IMR-90 (cell line): ENCODE measurements around the gene GSG1L. TPM values are rescaled to one million over a fixed set of nuclear protein-coding genes. Genes with fewer than 3 reads are reported as not detected.

Experiments
- ATAC-seq: fragments of 200-7000 bp; cut with Tn5 transposase; 2 replicates; pipeline ENCODE4 v1.9.1; 2020; ENCODE audit warnings: low read depth, mild to moderate bottlenecking, moderate library complexity
- BruUV-seq: library from RNA; stranded (reverse); fragments of 400-500 nt; replicated peaks from 2 replicates; lab custom pipeline; 2021; lab: Mats Ljungman, UMichigan
- CTCF ChIA-PET: fragments of 300-600 bp; formaldehyde crosslinking; extraction: SDS; loops from one replicate; lab custom pipeline; 2021; ENCODE audit warnings: antibody characterized with exemption; lab: Yijun Ruan, JAX
- POLR2A ChIA-PET: fragments of 300-600 bp; sonication (Branson Sonifier 250); formaldehyde crosslinking; loops from one replicate; lab custom pipeline; 2022; ENCODE audit warnings: antibody characterized with exemption; ENCODE audit not compliant: unreplicated experiment; lab: Charles Lee
- DNase-seq: peaks from one replicate; pipeline ENCODE4 v3.0.0; 2013
- H2AFZ ChIP-seq: replicated peaks from 2 replicates; pipeline ENCODE3; 2013; ENCODE audit warnings: low read length, mild to moderate bottlenecking; ENCODE audit not compliant: poor library complexity
- H2AK5ac ChIP-seq: 2 replicates; pipeline ENCODE4 v1.6.1; 2013; ENCODE audit warnings: low read depth, low read length, inconsistent platforms
- H2AK9ac ChIP-seq: replicated peaks from 2 replicates; pipeline ENCODE3; 2013; ENCODE audit warnings: mild to moderate bottlenecking, low read depth, low read length, moderate library complexity; ENCODE audit not compliant: poor library complexity
- H2BK120ac ChIP-seq: 2 replicates; pipeline ENCODE4 v1.6.1; 2013; ENCODE audit warnings: low read depth, low read length, inconsistent platforms
- H2BK15ac ChIP-seq: 3 replicates; pipeline ENCODE4 v1.6.1; 2013; ENCODE audit warnings: low read depth, low read length, inconsistent platforms
- H2BK20ac ChIP-seq: 2 replicates; pipeline ENCODE4 v1.6.1; 2013; ENCODE audit warnings: low read depth, mild to moderate bottlenecking, inconsistent platforms, low read length, moderate library complexity
- H2BK5ac ChIP-seq: 2 replicates; pipeline ENCODE4 v1.6.1; 2013; ENCODE audit warnings: mild to moderate bottlenecking, low read depth, low read length, inconsistent platforms; ENCODE audit not compliant: poor library complexity, severe bottlenecking
- H3K14ac ChIP-seq: replicated peaks from 2 replicates; pipeline ENCODE4 v1.6.1; 2013; ENCODE audit warnings: low read depth, low read length, inconsistent platforms
- H3K18ac ChIP-seq: 2 replicates; pipeline ENCODE4 v1.6.1; 2013; ENCODE audit warnings: low read depth, low read length, control low read depth
- H3K23ac ChIP-seq: 2 replicates; pipeline ENCODE4 v1.6.1; 2013; ENCODE audit warnings: low read depth, low read length, inconsistent platforms
- H3K27ac ChIP-seq: 2 replicates; pipeline ENCODE4 v1.5.1; 2013; ENCODE audit warnings: mild to moderate bottlenecking, control low read depth, low read length; ENCODE audit not compliant: insufficient read depth
- H3K27me3 ChIP-seq: 2 replicates; pipeline ENCODE4 v1.6.1; 2013; ENCODE audit warnings: low read length; ENCODE audit not compliant: control insufficient read depth, insufficient read depth
- H3K36me3 ChIP-seq: 2 replicates; pipeline ENCODE4 v1.6.1; 2013; ENCODE audit warnings: low read length, mixed read lengths; ENCODE audit not compliant: control insufficient read depth, insufficient read depth
- H3K4ac ChIP-seq: 2 replicates; pipeline ENCODE4 v1.6.1; 2013; ENCODE audit warnings: low read depth, low read length, inconsistent platforms
- H3K4me1 ChIP-seq: 2 replicates; pipeline ENCODE4 v1.6.1; 2013; ENCODE audit warnings: low read length, mixed read lengths; ENCODE audit not compliant: control insufficient read depth, insufficient read depth
- H3K4me2 ChIP-seq: 2 replicates; pipeline ENCODE4 v1.6.1; 2013; ENCODE audit warnings: low read depth, mild to moderate bottlenecking, control low read depth, low read length, moderate library complexity
- H3K4me3 ChIP-seq: 2 replicates; pipeline ENCODE4 v1.5.1; 2013; ENCODE audit warnings: low read depth, mild to moderate bottlenecking, control low read depth, low read length, moderate library complexity; ENCODE audit not compliant: insufficient read depth
- H3K56ac ChIP-seq: 2 replicates; pipeline ENCODE4 v1.6.1; 2013; ENCODE audit warnings: low read length, inconsistent platforms; ENCODE audit not compliant: insufficient read depth; ENCODE audit errors: extremely low read depth
- H3K79me1 ChIP-seq, 2 experiments: 2 replicates each; pipeline ENCODE4 v1.6.1; 2013; ENCODE audit warnings: low read length in 2 of 2, inconsistent platforms in 1 of 2, low read depth in 1 of 2
- H3K9ac ChIP-seq: 2 replicates; pipeline ENCODE4 v1.6.1; 2013; ENCODE audit warnings: low read depth, low read length, control low read depth
- H3K9me1 ChIP-seq: 2 replicates; pipeline ENCODE4 v1.6.1; 2013; ENCODE audit warnings: low read length, inconsistent platforms; ENCODE audit not compliant: insufficient read depth
- H3K9me3 ChIP-seq: 2 replicates; pipeline ENCODE4 v1.6.1; 2013; ENCODE audit warnings: low read length; ENCODE audit not compliant: control insufficient read depth, insufficient read depth
- H4K20me1 ChIP-seq: 2 replicates; pipeline ENCODE4 v1.6.1; 2013; ENCODE audit warnings: low read length, inconsistent platforms; ENCODE audit not compliant: insufficient read depth
- H4K5ac ChIP-seq: 2 replicates; pipeline ENCODE4 v1.6.1; 2013; ENCODE audit warnings: mild to moderate bottlenecking, low read depth, low read length, control low read depth
- H4K8ac ChIP-seq, 2 experiments: 2 replicates each; pipeline ENCODE4 v1.6.1; 2013; ENCODE audit warnings: low read depth in 2 of 2, low read length in 2 of 2, control low read depth in 1 of 2, inconsistent platforms in 1 of 2
- H4K91ac ChIP-seq: 2 replicates; pipeline ENCODE4 v1.6.1; 2013; ENCODE audit warnings: low read depth, low read length, inconsistent platforms; ENCODE audit not compliant: insufficient read depth
- CEBPB ChIP-seq: IDR thresholded peaks from 2 replicates; pipeline ENCODE4 v1.6.1; 2012; ENCODE audit warnings: low read depth, low read length, improper control_type of control experiment
- CHD1 ChIP-seq: IDR thresholded peaks from 2 replicates; pipeline ENCODE4 v1.6.1; 2012; ENCODE audit warnings: low read depth, low read length, improper control_type of control experiment
- FOS ChIP-seq: fragments of 150-350 bp; IDR thresholded peaks from 2 replicates; pipeline ENCODE4 v1.6.1; 2016; ENCODE audit warnings: low read depth, low read length
- MXI1 ChIP-seq: IDR thresholded peaks from 2 replicates; pipeline ENCODE4 v1.6.1; 2012; ENCODE audit warnings: low read depth, mild to moderate bottlenecking, low read length, moderate library complexity, borderline replicate concordance
- NFE2L2 ChIP-seq: fragments of 150-350 bp; IDR thresholded peaks from 2 replicates; pipeline ENCODE4 v1.6.1; 2016; ENCODE audit warnings: low read depth, mild to moderate bottlenecking, low read length
- POLR2A ChIP-seq: IDR thresholded peaks from 2 replicates; pipeline ENCODE4 v1.6.1; 2012; ENCODE audit warnings: mild to moderate bottlenecking, low read depth, low read length
- RAD21 ChIP-seq: IDR thresholded peaks from 2 replicates; pipeline ENCODE4 v1.6.1; 2012; ENCODE audit warnings: low read length, improper control_type of control experiment
- SMC3 ChIP-seq: fragments of 150-350 bp; IDR thresholded peaks from 2 replicates; pipeline ENCODE4 v1.6.1; 2016; ENCODE audit warnings: low read depth, mild to moderate bottlenecking, antibody characterized with exemption, low read length, moderate library complexity
- WGBS, 2 experiments: methylation state at CpG; one replicate each; pipeline versions ENCODE4 v1.1.5 to v1.1.7; 2013; ENCODE audit warnings: missing lambda C conversion rate in 2 of 2; ENCODE audit not compliant: insufficient read length in 1 of 2; ENCODE audit errors: extremely low coverage in 2 of 2; 5-methylcytosine and 5-hydroxymethylcytosine counted together
- dilution Hi-C: fragments of 300-500 bp; cut with HindIII; formaldehyde crosslinking; loops from one replicate; pipeline ENCODE4 v1.14.3; 2018; ENCODE audit warnings: low sequenced_read_pairs; ENCODE audit not compliant: unreplicated experiment
- in situ Hi-C: fragments of 300-500 bp; cut with MboI; formaldehyde crosslinking; loops from 3 replicates; pipeline ENCODE4 v1.14.3; 2019; ENCODE audit warnings: low sequenced_read_pairs, inconsistent platforms, mixed read lengths
- intact Hi-C: fragments of 100-400 bp; cut with micrococcal nuclease; formaldehyde crosslinking; loops from 2 replicates; pipeline ENCODE4 v1.10.0; 2022
- polyA plus RNA-seq, 3 experiments: library from polyadenylated mRNA; depleted of rRNA; stranded (reverse); fragments of >200 nt; gene quantifications; 2 replicates each; pipeline ENCODE4 v1.2.3, GENCODE V29; 2012; ENCODE audit warnings: low replicate concordance in 1 of 3
- total RNA-seq: library from RNA; depleted of rRNA; stranded (reverse); fragments of >200 nt; gene quantifications from 2 replicates; pipeline ENCODE4 v1.2.3, GENCODE V29; 2012
- TF ChIP-seq, protein P1 (sequence below): fragments of 150-350 bp; IDR thresholded peaks from 2 replicates; pipeline ENCODE4 v1.6.1; 2017; ENCODE audit warnings: mild to moderate bottlenecking, antibody characterized with exemption, low read length, low read depth

Gene GSG1L
- total and polyA plus RNA-seq, 2 of the 4 experiments (the other 2 are of a cell fraction), result not detected

DNA sequence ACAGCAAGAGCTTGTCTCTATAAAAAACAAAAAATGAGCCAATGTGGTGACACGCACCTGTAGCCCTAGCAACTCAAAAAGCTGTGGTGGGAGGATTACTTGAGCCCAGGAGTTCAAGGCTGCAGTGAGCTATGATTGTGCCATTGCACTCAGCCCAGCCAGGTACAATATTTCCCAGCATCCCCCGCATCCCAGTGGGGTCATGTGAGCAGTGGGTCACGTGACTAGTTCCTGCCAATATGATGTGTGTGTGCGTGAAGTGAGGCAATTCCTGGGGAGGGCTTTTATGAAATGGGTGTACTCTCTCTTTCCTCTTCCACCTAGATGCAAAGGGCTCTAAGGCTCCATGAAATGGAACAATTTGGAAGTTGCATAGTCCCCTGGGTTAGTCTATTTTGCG is 81.3 kb downstream of the GSG1L start:
- Histone ChIP-seq H3K4me2 (no peak overlapping the region), H3K79me1 (no peaks in the 10 kb centered on the region), H3K18ac (no peak overlapping the region), H3K4ac (no peak overlapping the region), H4K20me1 (no peaks in the 10 kb centered on the region), H3K56ac (no peak overlapping the region), H3K4me1 (no peaks in the 10 kb centered on the region), H4K8ac (no peak overlapping the region), H2BK5ac (no peak overlapping the region), H3K14ac (no peak overlapping the region), H3K23ac (no peak overlapping the region), H2AK9ac (no peak overlapping the region), H3K36me3 (no peaks in the 10 kb centered on the region), H3K9me3 (no peaks in the 10 kb centered on the region), H3K27me3 (no peaks in the 10 kb centered on the region), H3K9me1 (no peaks in the 10 kb centered on the region), H3K4me3 (no peak overlapping the region), H3K9ac (no peak overlapping the region), H4K91ac (no peak overlapping the region), H2BK120ac (no peak overlapping the region), H3K27ac (no peak overlapping the region), H4K5ac (no peak overlapping the region), H2AK5ac (no peak overlapping the region), H2BK15ac (no peak overlapping the region), H2BK20ac (no peak overlapping the region), H2AFZ (no peak overlapping the region)
- TF ChIP-seq FOS (no peak), NFE2L2 (no peak), MXI1 (no peak), CEBPB (no peak), POLR2A (no peak), SMC3 (no peak), CHD1 (no peak), RAD21 (no peak)
- TF ChIP-seq, protein P1, sequence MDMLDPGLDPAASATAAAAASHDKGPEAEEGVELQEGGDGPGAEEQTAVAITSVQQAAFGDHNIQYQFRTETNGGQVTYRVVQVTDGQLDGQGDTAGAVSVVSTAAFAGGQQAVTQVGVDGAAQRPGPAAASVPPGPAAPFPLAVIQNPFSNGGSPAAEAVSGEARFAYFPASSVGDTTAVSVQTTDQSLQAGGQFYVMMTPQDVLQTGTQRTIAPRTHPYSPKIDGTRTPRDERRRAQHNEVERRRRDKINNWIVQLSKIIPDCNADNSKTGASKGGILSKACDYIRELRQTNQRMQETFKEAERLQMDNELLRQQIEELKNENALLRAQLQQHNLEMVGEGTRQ, result peak; percentile 69
- dilution Hi-C loops (no loop called here), intact Hi-C loops (no loop called here), in situ Hi-C loops (no loop called here)
- POLR2A ChIA-PET, result no interaction called here
- BruUV-seq, result no TSS peak
- ATAC-seq (no peak), DNase-seq (no peak)
- no CpG with 5 or more reads among the region's 5 CpGs for WGBS, 2 experiments
- CTCF ChIA-PET, result interaction anchor here (1.0 kb wide), 1 partner anchor 89 kb away, joined by 3 read pairs; no protein-coding TSS in a partner anchor
